PC-3 (cell line): Measurements from ENCODE around the gene ASB5. TPM values are rescaled to one million over a fixed set of nuclear protein-coding genes. Genes with fewer than 3 reads are reported as not detected.

ENCODE experiments used
- ATAC-seq: fragments of 200-7000 bp; cut with Tn5 transposase; 2 replicates; pipeline ENCODE4 v1.9.1; 2020; ENCODE audit warnings: mild to moderate bottlenecking, moderate library complexity
- BruUV-seq: library from RNA; stranded (reverse); fragments of 400-500 nt; replicated peaks from 2 replicates; lab custom pipeline; 2021; lab: Mats Ljungman, UMichigan
- CTCF ChIA-PET: fragments of 300-600 bp; sonication (Branson Sonifier 250); formaldehyde crosslinking; loops from one replicate; lab custom pipeline; 2022; ENCODE audit warnings: antibody characterized with exemption; lab: Charles Lee
- POLR2A ChIA-PET: fragments of 300-600 bp; sonication (Branson Sonifier 250); formaldehyde crosslinking; loops from one replicate; lab custom pipeline; 2022; ENCODE audit warnings: antibody characterized with exemption; ENCODE audit not compliant: unreplicated experiment; lab: Charles Lee
- DNase-seq: peaks from one replicate; pipeline ENCODE4 v3.0.0-alpha.2; 2015
- H2AFZ ChIP-seq: fragments of 300-600 bp; sonication (generic); 2 replicates; pipeline ENCODE4 v1.6.0; 2016; ENCODE audit warnings: antibody characterized with exemption, low read length
- H3F3A ChIP-seq: fragments of 300-600 bp; sonication (generic); one replicate; pipeline ENCODE4 v1.6.0; 2017; ENCODE audit warnings: antibody characterized with exemption, low read length, control low read depth, mild to moderate bottlenecking; ENCODE audit not compliant: unreplicated experiment
- H3K27ac ChIP-seq: fragments of 300-600 bp; sonication (generic); 2 replicates; pipeline ENCODE4 v1.5.1; 2016; ENCODE audit warnings: mild to moderate bottlenecking, low read length
- H3K27me3 ChIP-seq: fragments of 300-600 bp; sonication (generic); 2 replicates; pipeline ENCODE4 v1.6.1; 2016; ENCODE audit warnings: low read length, mixed read lengths
- H3K36me3 ChIP-seq: fragments of 300-600 bp; sonication (generic); 2 replicates; pipeline ENCODE4 v1.6.1; 2016; ENCODE audit warnings: low read depth, mixed run types, low read length, mixed read lengths
- H3K4me1 ChIP-seq: fragments of 300-600 bp; sonication (generic); 2 replicates; pipeline ENCODE4 v1.5.1; 2016; ENCODE audit warnings: low read length; ENCODE audit not compliant: insufficient read depth
- H3K4me2 ChIP-seq: fragments of 300-600 bp; sonication (generic); 2 replicates; pipeline ENCODE4 v1.6.0; 2016; ENCODE audit warnings: low read length
- H3K4me3 ChIP-seq: fragments of 300-600 bp; sonication (generic); 2 replicates; pipeline ENCODE4 v1.5.1; 2016; ENCODE audit warnings: mild to moderate bottlenecking, low read length, mixed read lengths
- H3K79me2 ChIP-seq: fragments of 300-600 bp; sonication (generic); 2 replicates; pipeline ENCODE4 v1.6.1; 2017; ENCODE audit warnings: low read length, mixed read lengths
- H3K9ac ChIP-seq: fragments of 300-600 bp; sonication (generic); 2 replicates; pipeline ENCODE4 v1.6.0; 2016; ENCODE audit warnings: mild to moderate bottlenecking, low read length
- H3K9me2 ChIP-seq: fragments of 300-600 bp; sonication (generic); replicated peaks from 2 replicates; pipeline ENCODE4 v1.6.1; 2016; ENCODE audit warnings: mixed run types, low read length, mixed read lengths
- H3K9me3 ChIP-seq: fragments of 300-600 bp; sonication (generic); 2 replicates; pipeline ENCODE4 v1.6.1; 2016; ENCODE audit warnings: low read length, mixed read lengths
- H4K20me1 ChIP-seq: fragments of 300-600 bp; sonication (generic); 2 replicates; pipeline ENCODE4 v1.6.1; 2016; ENCODE audit warnings: low read length, mixed read lengths
- EZH2 ChIP-seq: fragments of 300-600 bp; sonication (generic); IDR thresholded peaks from one replicate; pipeline ENCODE4 v1.6.1; 2017; ENCODE audit warnings: antibody characterized with exemption, mild to moderate bottlenecking, low read length; ENCODE audit not compliant: unreplicated experiment
- EZH2phosphoT487 ChIP-seq: fragments of 300-600 bp; sonication (generic); IDR thresholded peaks from 2 replicates; pipeline ENCODE4 v1.6.1; 2018; ENCODE audit warnings: mild to moderate bottlenecking, antibody characterized with exemption, low read length, borderline replicate concordance
- intact Hi-C: fragments of 100-400 bp; cut with micrococcal nuclease; formaldehyde crosslinking; loops from 2 replicates; pipeline ENCODE4 v1.9.0; 2023
- total RNA-seq: library from RNA; depleted of rRNA; stranded (reverse); fragments of >200 nt; gene quantifications from 2 replicates; pipeline ENCODE4 v1.2.3, GENCODE V29; 2014
- TF ChIP-seq, protein P1 (sequence below): fragments of 300-600 bp; sonication (generic); conservative IDR thresholded peaks from 2 replicates; pipeline ENCODE4 v1.5.1; 2017; ENCODE audit warnings: antibody characterized with exemption, low read depth, mild to moderate bottlenecking, low read length

ASB5 gene
- total RNA-seq, 1 experiment from 2014 or later, result not detected

DNA sequence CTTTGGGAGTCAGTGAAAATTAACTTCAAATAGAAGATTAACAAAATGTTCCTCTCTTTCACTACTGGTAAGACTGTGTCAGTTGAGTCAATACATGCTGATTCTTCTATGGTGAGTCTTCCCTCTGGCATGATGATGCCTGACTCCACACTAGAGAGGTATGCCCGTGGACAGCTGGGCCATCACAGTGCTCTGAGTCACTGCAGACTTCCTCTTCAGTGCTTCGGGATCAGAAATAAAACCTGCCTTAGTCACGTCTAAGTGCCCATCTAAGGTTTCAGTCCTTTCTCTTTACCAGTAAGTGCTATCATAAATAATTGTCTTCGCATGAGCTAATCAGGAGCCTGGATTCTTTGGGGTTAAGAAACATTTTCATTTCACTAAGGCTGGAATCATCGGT, 1.6 kb upstream of the ASB5 start:
- ChIA-PET POLR2A (no interaction called here), CTCF (interaction anchor here (1.0 kb wide), 1 partner anchor 23 kb away, joined by 3 read pairs; no protein-coding TSS in a partner anchor)
- H3K79me2 ChIP-seq, result no peaks in the 10 kb centered on the region
- H3F3A ChIP-seq, result no peaks in the 10 kb centered on the region
- H2AFZ ChIP-seq, result no peak overlapping the region
- no peaks in the 10 kb centered on the region for H3K9me3 ChIP-seq
- H3K4me3 ChIP-seq, result peak overlapping the region; percentile 48; the same call in 1 of the 2 replicates
- no peaks in the 10 kb centered on the region for H3K9me2 ChIP-seq
- H3K9ac ChIP-seq, result peak overlapping the region; percentile 19; the same call in 1 of the 2 replicates
- intact Hi-C loops, result loop anchor here (2.0 to 5.0 kb wide), 3 partner anchors 52 to 76 kb away; partner anchors contain the start of gene SPATA4
- peak overlapping the region; percentile 74 for H3K4me2 ChIP-seq
- TF ChIP-seq EZH2phosphoT487, result no peak
- TF ChIP-seq, protein P1, sequence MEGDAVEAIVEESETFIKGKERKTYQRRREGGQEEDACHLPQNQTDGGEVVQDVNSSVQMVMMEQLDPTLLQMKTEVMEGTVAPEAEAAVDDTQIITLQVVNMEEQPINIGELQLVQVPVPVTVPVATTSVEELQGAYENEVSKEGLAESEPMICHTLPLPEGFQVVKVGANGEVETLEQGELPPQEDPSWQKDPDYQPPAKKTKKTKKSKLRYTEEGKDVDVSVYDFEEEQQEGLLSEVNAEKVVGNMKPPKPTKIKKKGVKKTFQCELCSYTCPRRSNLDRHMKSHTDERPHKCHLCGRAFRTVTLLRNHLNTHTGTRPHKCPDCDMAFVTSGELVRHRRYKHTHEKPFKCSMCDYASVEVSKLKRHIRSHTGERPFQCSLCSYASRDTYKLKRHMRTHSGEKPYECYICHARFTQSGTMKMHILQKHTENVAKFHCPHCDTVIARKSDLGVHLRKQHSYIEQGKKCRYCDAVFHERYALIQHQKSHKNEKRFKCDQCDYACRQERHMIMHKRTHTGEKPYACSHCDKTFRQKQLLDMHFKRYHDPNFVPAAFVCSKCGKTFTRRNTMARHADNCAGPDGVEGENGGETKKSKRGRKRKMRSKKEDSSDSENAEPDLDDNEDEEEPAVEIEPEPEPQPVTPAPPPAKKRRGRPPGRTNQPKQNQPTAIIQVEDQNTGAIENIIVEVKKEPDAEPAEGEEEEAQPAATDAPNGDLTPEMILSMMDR, result no peak
- ATAC-seq (peak; percentile 98), DNase-seq (peak; percentile 94)
- no peaks in the 10 kb centered on the region for H4K20me1 ChIP-seq
- BruUV-seq, result no TSS peak
- no peaks in the 10 kb centered on the region for H3K36me3 ChIP-seq
- H3K4me1 ChIP-seq, result peaks cover 46% of the 10 kb centered on the region
- no peaks in the 10 kb centered on the region for H3K27me3 ChIP-seq
- peak overlapping the region; percentile 72 for H3K27ac ChIP-seq

DNA sequence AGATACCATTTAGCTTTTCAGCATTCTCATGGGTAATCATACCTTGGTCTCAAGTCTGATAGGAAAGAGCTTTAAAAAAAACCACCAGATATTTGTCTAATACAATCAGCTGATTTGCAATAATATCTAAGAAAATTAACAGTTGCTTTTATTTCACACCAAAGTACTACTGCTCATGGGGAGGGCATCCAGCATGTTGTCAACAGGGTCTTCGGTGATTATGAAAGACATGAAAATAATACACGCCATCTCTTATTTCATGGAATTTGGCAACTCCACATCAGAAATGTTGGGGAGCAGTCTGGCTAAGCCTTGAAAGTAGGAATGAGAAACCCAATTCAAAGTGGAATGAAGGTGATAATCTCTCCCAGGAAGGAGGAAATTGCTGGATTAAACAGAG, 3.0 kb downstream of the ASB5 start:
- Histone ChIP-seq H4K20me1 (no peaks in the 10 kb centered on the region), H3K9ac (no peak overlapping the region), H3K4me1 (peaks cover 13% of the 10 kb centered on the region), H3K27ac (no peak overlapping the region), H3F3A (no peaks in the 10 kb centered on the region), H3K9me2 (no peaks in the 10 kb centered on the region), H3K4me3 (no peak overlapping the region), H3K79me2 (no peaks in the 10 kb centered on the region), H3K4me2 (no peak overlapping the region), H3K9me3 (no peaks in the 10 kb centered on the region), H3K36me3 (no peaks in the 10 kb centered on the region), H2AFZ (no peak overlapping the region), H3K27me3 (no peaks in the 10 kb centered on the region)
- TF ChIP-seq, protein P1, result no peak
- TF ChIP-seq EZH2 (no peak), EZH2phosphoT487 (no peak)
- intact Hi-C loops, result no loop called here
- ChIA-PET POLR2A (no interaction called here), CTCF (no interaction called here)
- no peak for DNase-seq
- no peak for ATAC-seq
- no TSS peak for BruUV-seq

DNA sequence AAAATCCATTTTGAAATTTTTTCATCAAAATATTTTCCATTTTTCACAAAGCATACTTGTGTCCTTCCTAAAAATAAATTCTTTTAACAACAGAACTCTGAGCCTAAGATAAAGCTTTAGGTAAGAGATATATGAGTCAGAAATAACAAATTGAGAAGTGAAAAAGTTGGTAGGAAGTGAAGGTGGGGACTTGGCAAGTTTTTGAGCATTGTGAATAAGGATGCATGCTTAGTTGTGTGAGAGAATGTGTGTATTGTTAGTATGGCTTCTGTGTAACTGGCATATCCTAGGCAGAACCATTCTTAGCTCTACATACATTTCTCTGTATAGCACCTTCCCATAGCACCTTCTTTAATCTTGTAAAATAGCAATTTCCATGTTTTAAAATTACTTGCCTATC, 6.8 kb downstream of the ASB5 start:
- intact Hi-C loops, result no loop called here
- no peaks in the 10 kb centered on the region for H3K27me3 ChIP-seq
- ATAC-seq, result no peak
- no peaks in the 10 kb centered on the region for H3K79me2 ChIP-seq
- H3K9ac ChIP-seq, result no peak overlapping the region
- H4K20me1 ChIP-seq, result no peaks in the 10 kb centered on the region
- no peaks in the 10 kb centered on the region for H3K9me3 ChIP-seq
- no peak overlapping the region for H2AFZ ChIP-seq
- no peak for DNase-seq
- no peaks in the 10 kb centered on the region for H3F3A ChIP-seq
- H3K9me2 ChIP-seq, result no peaks in the 10 kb centered on the region
- H3K4me1 ChIP-seq, result peaks cover 15% of the 10 kb centered on the region
- no TSS peak for BruUV-seq
- no peaks in the 10 kb centered on the region for H3K36me3 ChIP-seq
- no peak overlapping the region for H3K4me3 ChIP-seq
- TF ChIP-seq EZH2 (no peak), EZH2phosphoT487 (no peak)
- TF ChIP-seq, protein P1, result no peak
- no peak overlapping the region for H3K4me2 ChIP-seq
- no peak overlapping the region for H3K27ac ChIP-seq
- POLR2A ChIA-PET, result no interaction called here
- CTCF ChIA-PET, result no interaction called here
